ENCODE data around the gene SUMO2.

The SUMO2 gene

GRCh38 chr17:75228305-75228704 is 45.5 kb upstream of the SUMO2 start:
- Histone ChIP-seq H2BK5ac (ENCODE audit: low read length) (no peak overlapping the region), H3K18ac (ENCODE audit: low read length) (no peak overlapping the region), H3K27ac (replicated peaks; ENCODE audit: low read length) (no peak overlapping the region), H3K4me3 (ENCODE audit: low read length in 2 of 2) (no peak overlapping the region), H2AFZ (ENCODE audit: low read length) (no peak overlapping the region), H3K23ac (ENCODE audit: low read depth, low read length, poor library complexity) (no peak overlapping the region), H2AK5ac (ENCODE audit: low read depth, low read length) (no peak overlapping the region), H3K9me3 (replicated peaks in 1 of 2; ENCODE audit: control insufficient read depth in 2 of 2, insufficient read depth in 1 of 2, low read depth in 1 of 2, low read length in 2 of 2) (no peaks in the 10 kb centered on the region), H3K9ac (ENCODE audit: low read depth, low read length, poor library complexity) (no peak overlapping the region), H3K4me1 (ENCODE audit: control insufficient read depth in 2 of 2, insufficient read depth in 1 of 2, low read depth in 1 of 2, low read length in 2 of 2) (no peaks in the 10 kb centered on the region), H4K91ac (ENCODE audit: low read depth, low read length, poor library complexity) (no peak overlapping the region), H2BK120ac (ENCODE audit: low read depth, low read length) (no peak overlapping the region), H2BK15ac (ENCODE audit: low read length) (no peak overlapping the region), H3K4me2 (ENCODE audit: insufficient read depth, low read length, poor library complexity, severe bottlenecking) (no peak overlapping the region), H3K27me3 (ENCODE audit: control insufficient read depth in 3 of 3, insufficient read depth in 3 of 3, low read depth in 1 of 3, low read length in 3 of 3) (no peaks in the 10 kb centered on the region), H2BK12ac (ENCODE audit: low read length) (no peak overlapping the region), H3K79me1 (ENCODE audit: low read depth, low read length) (peaks cover 3% of the 10 kb centered on the region), H4K8ac (ENCODE audit: low read depth, low read length) (no peak overlapping the region), H3K4ac (ENCODE audit: low read length) (no peak overlapping the region), H3K36me3 (replicated peaks in 1 of 2; ENCODE audit: control insufficient read depth in 2 of 2, insufficient read depth in 2 of 2, low read length in 2 of 2) (peaks cover 59 to 98% of the 10 kb centered on the region in 2 donors), H3K14ac (ENCODE audit: low read length) (no peak overlapping the region)
- no CpG with 5 or more reads among the region's 2 CpGs for WGBS, 2 donors (ENCODE audit: extremely low coverage in 2 of 2, insufficient read length in 2 of 2, insufficient replicate concordance in 1 of 2)
- no peak for DNase-seq (ENCODE audit: low spot score)

GRCh38 chr17:75227729-75228128 is 45.0 kb upstream of the SUMO2 start:
- no peak overlapping the region for H3K4me2 ChIP-seq (ENCODE audit: insufficient read depth, low read length, poor library complexity, severe bottlenecking)
- no peaks in the 10 kb centered on the region for H3K4me1 ChIP-seq (ENCODE audit: control insufficient read depth in 2 of 2, insufficient read depth in 1 of 2, low read depth in 1 of 2, low read length in 2 of 2)
- H3K27ac ChIP-seq (replicated peaks; ENCODE audit: low read length): no peak overlapping the region
- H3K27me3 ChIP-seq (ENCODE audit: control insufficient read depth in 3 of 3, insufficient read depth in 3 of 3, low read depth in 1 of 3, low read length in 3 of 3): no peaks in the 10 kb centered on the region
- H3K79me1 ChIP-seq (ENCODE audit: low read depth, low read length): peaks cover 3% of the 10 kb centered on the region
- WGBS, 2 donors (ENCODE audit: extremely low coverage in 2 of 2, insufficient read length in 2 of 2, insufficient replicate concordance in 1 of 2): no CpG with 5 or more reads among the region's 5 CpGs
- no peak overlapping the region for H4K8ac ChIP-seq (ENCODE audit: low read depth, low read length)
- H3K4me3 ChIP-seq (ENCODE audit: low read length in 2 of 2): no peak overlapping the region
- no peak overlapping the region for H3K9ac ChIP-seq (ENCODE audit: low read depth, low read length, poor library complexity)
- no peak overlapping the region for H2BK12ac ChIP-seq (ENCODE audit: low read length)
- H3K14ac ChIP-seq (ENCODE audit: low read length): no peak overlapping the region
- H4K91ac ChIP-seq (ENCODE audit: low read depth, low read length, poor library complexity): no peak overlapping the region
- no peaks in the 10 kb centered on the region for H3K9me3 ChIP-seq (replicated peaks in 1 of 2; ENCODE audit: control insufficient read depth in 2 of 2, insufficient read depth in 1 of 2, low read depth in 1 of 2, low read length in 2 of 2)
- DNase-seq (ENCODE audit: low spot score): no peak
- no peak overlapping the region for H2AFZ ChIP-seq (ENCODE audit: low read length)
- H3K36me3 ChIP-seq (replicated peaks in 1 of 2; ENCODE audit: control insufficient read depth in 2 of 2, insufficient read depth in 2 of 2, low read length in 2 of 2): peaks cover 55 to 98% of the 10 kb centered on the region in 2 donors
- H2BK120ac ChIP-seq (ENCODE audit: low read depth, low read length): no peak overlapping the region
- H3K18ac ChIP-seq (ENCODE audit: low read length): no peak overlapping the region
- no peak overlapping the region for H2AK5ac ChIP-seq (ENCODE audit: low read depth, low read length)
- no peak overlapping the region for H3K23ac ChIP-seq (ENCODE audit: low read depth, low read length, poor library complexity)
- H2BK5ac ChIP-seq (ENCODE audit: low read length): no peak overlapping the region
- H3K4ac ChIP-seq (ENCODE audit: low read length): no peak overlapping the region
- H2BK15ac ChIP-seq (ENCODE audit: low read length): no peak overlapping the region

- H3K4me3 ChIP-seq (ENCODE audit: low read length in 2 of 2): no peak overlapping the region
- H4K8ac ChIP-seq (ENCODE audit: low read depth, low read length): no peak overlapping the region
- no peak overlapping the region for H3K4me2 ChIP-seq (ENCODE audit: insufficient read depth, low read length, poor library complexity, severe bottlenecking)
- no peak overlapping the region for H2BK120ac ChIP-seq (ENCODE audit: low read depth, low read length)
- no peak overlapping the region for H3K18ac ChIP-seq (ENCODE audit: low read length)
- DNase-seq (ENCODE audit: low spot score): no peak
- no peak overlapping the region for H3K27ac ChIP-seq (replicated peaks; ENCODE audit: low read length)
- no peak overlapping the region for H2BK5ac ChIP-seq (ENCODE audit: low read length)
- H3K36me3 ChIP-seq (replicated peaks in 1 of 2; ENCODE audit: control insufficient read depth in 2 of 2, insufficient read depth in 2 of 2, low read length in 2 of 2): peaks cover 45 to 95% of the 10 kb centered on the region in 2 donors
- H4K91ac ChIP-seq (ENCODE audit: low read depth, low read length, poor library complexity): no peak overlapping the region
- no peak overlapping the region for H2AFZ ChIP-seq (ENCODE audit: low read length)
- no peaks in the 10 kb centered on the region for H3K27me3 ChIP-seq (ENCODE audit: control insufficient read depth in 3 of 3, insufficient read depth in 3 of 3, low read depth in 1 of 3, low read length in 3 of 3)
- H3K14ac ChIP-seq (ENCODE audit: low read length): no peak overlapping the region
- H3K9me3 ChIP-seq (replicated peaks in 1 of 2; ENCODE audit: control insufficient read depth in 2 of 2, insufficient read depth in 1 of 2, low read depth in 1 of 2, low read length in 2 of 2): no peaks in the 10 kb centered on the region
- no peak overlapping the region for H3K23ac ChIP-seq (ENCODE audit: low read depth, low read length, poor library complexity)
- no peak overlapping the region for H2BK12ac ChIP-seq (ENCODE audit: low read length)
- H3K4me1 ChIP-seq (ENCODE audit: control insufficient read depth in 2 of 2, insufficient read depth in 1 of 2, low read depth in 1 of 2, low read length in 2 of 2): no peaks in the 10 kb centered on the region
- no peak overlapping the region for H2AK5ac ChIP-seq (ENCODE audit: low read depth, low read length)
- no CpG with 5 or more reads among the region's 14 CpGs for WGBS, 2 donors (ENCODE audit: extremely low coverage in 2 of 2, insufficient read length in 2 of 2, insufficient replicate concordance in 1 of 2)
- no peak overlapping the region for H3K4ac ChIP-seq (ENCODE audit: low read length)
- H2BK15ac ChIP-seq (ENCODE audit: low read length): no peak overlapping the region
- no peak overlapping the region for H3K9ac ChIP-seq (ENCODE audit: low read depth, low read length, poor library complexity)
- no peaks in the 10 kb centered on the region for H3K79me1 ChIP-seq (ENCODE audit: low read depth, low read length)
These were observed 42.3 kb upstream of the SUMO2 start for GRCh38 chr17:75225016-75225415.

- H3K27ac ChIP-seq (replicated peaks; ENCODE audit: low read length): no peak overlapping the region
- H3K27me3 ChIP-seq (ENCODE audit: control insufficient read depth in 3 of 3, insufficient read depth in 3 of 3, low read depth in 1 of 3, low read length in 3 of 3): no peaks in the 10 kb centered on the region
- no peak overlapping the region for H3K4ac ChIP-seq (ENCODE audit: low read length)
- no peak overlapping the region for H3K23ac ChIP-seq (ENCODE audit: low read depth, low read length, poor library complexity)
- H4K8ac ChIP-seq (ENCODE audit: low read depth, low read length): no peak overlapping the region
- no peak overlapping the region for H4K91ac ChIP-seq (ENCODE audit: low read depth, low read length, poor library complexity)
- no peaks in the 10 kb centered on the region for H3K4me1 ChIP-seq (ENCODE audit: control insufficient read depth in 2 of 2, insufficient read depth in 1 of 2, low read depth in 1 of 2, low read length in 2 of 2)
- H2BK5ac ChIP-seq (ENCODE audit: low read length): no peak overlapping the region
- H3K36me3 ChIP-seq (replicated peaks in 1 of 2; ENCODE audit: control insufficient read depth in 2 of 2, insufficient read depth in 2 of 2, low read length in 2 of 2): peaks cover 36 to 95% of the 10 kb centered on the region in 2 donors
- no peak for DNase-seq (ENCODE audit: low spot score)
- H3K18ac ChIP-seq (ENCODE audit: low read length): no peak overlapping the region
- H2AFZ ChIP-seq (ENCODE audit: low read length): no peak overlapping the region
- WGBS, 2 donors (ENCODE audit: extremely low coverage in 2 of 2, insufficient read length in 2 of 2, insufficient replicate concordance in 1 of 2): no CpG with 5 or more reads among the region's 3 CpGs
- no peak overlapping the region for H3K14ac ChIP-seq (ENCODE audit: low read length)
- no peak overlapping the region for H3K9ac ChIP-seq (ENCODE audit: low read depth, low read length, poor library complexity)
- no peak overlapping the region for H3K4me3 ChIP-seq (ENCODE audit: low read length in 2 of 2)
- H2BK15ac ChIP-seq (ENCODE audit: low read length): no peak overlapping the region
- H3K79me1 ChIP-seq (ENCODE audit: low read depth, low read length): no peaks in the 10 kb centered on the region
- no peak overlapping the region for H2BK12ac ChIP-seq (ENCODE audit: low read length)
- H2BK120ac ChIP-seq (ENCODE audit: low read depth, low read length): no peak overlapping the region
- no peak overlapping the region for H2AK5ac ChIP-seq (ENCODE audit: low read depth, low read length)
- H3K4me2 ChIP-seq (ENCODE audit: insufficient read depth, low read length, poor library complexity, severe bottlenecking): no peak overlapping the region
- H3K9me3 ChIP-seq (replicated peaks in 1 of 2; ENCODE audit: control insufficient read depth in 2 of 2, insufficient read depth in 1 of 2, low read depth in 1 of 2, low read length in 2 of 2): no peaks in the 10 kb centered on the region
These were observed 37.1 kb upstream of the SUMO2 start for GRCh38 chr17:75219815-75220214.
